K562 (cell line): Measurements from ENCODE around the gene SYNPO2.

ENCODE experiments used
- CBFB ChIP-seq: sonication (generic); formaldehyde crosslinking; IDR thresholded peaks from 2 replicates; pipeline ENCODE4 v1.4.0; 2020; ENCODE audit warnings: mild to moderate bottlenecking, missing genetic modification reagents
- CREM ChIP-seq: IDR thresholded peaks from 2 replicates; pipeline ENCODE4 v1.6.1; 2014; ENCODE audit warnings: antibody characterized with exemption, low read depth
- ELF1 ChIP-seq: fragments of 200-800 bp; sonication (Bioruptor generic); IDR thresholded peaks from 2 replicates; pipeline ENCODE4 v1.6.1; 2016; ENCODE audit warnings: missing genetic modification characterization, missing compliant biosample characterization
- JUN ChIP-seq, 2 experiments: sonication (generic) in 1 of 2; formaldehyde crosslinking in 1 of 2; IDR thresholded peaks; 2 replicates each; pipeline versions ENCODE4 v1.6.1 to v1.8.0; 2012 to 2022; ENCODE audit warnings: borderline replicate concordance in 2 of 2, mild to moderate bottlenecking in 2 of 2, improper control_type of control experiment in 1 of 2, low read depth in 1 of 2, low read length in 1 of 2, missing genetic modification reagents in 1 of 2
- LCOR ChIP-seq: sonication (generic); formaldehyde crosslinking; IDR thresholded peaks from 2 replicates; pipeline ENCODE4 v1.8.0; 2022; ENCODE audit warnings: mild to moderate bottlenecking, missing genetic modification reagents
- PHB2 ChIP-seq: fragments of 450-650 bp; IDR thresholded peaks from 2 replicates; pipeline ENCODE4 v1.6.1; 2017; ENCODE audit warnings: low read depth
- RHOXF2B ChIP-seq: fragments of 250-450 bp; sonication (Bioruptor Pico); conservative IDR thresholded peaks from 2 replicates; pipeline ENCODE4 v1.5.1; 2021
- ZNF263 ChIP-seq: sonication (generic); formaldehyde crosslinking; IDR thresholded peaks from 2 replicates; pipeline ENCODE4 v1.8.0; 2022; ENCODE audit warnings: mild to moderate bottlenecking, missing genetic modification reagents, borderline replicate concordance
- TF ChIP-seq, protein P1 (sequence below): fragments of 450-650 bp; formaldehyde crosslinking; IDR thresholded peaks from 2 replicates; pipeline ENCODE4 v1.4.0; 2022; ENCODE audit warnings: mild to moderate bottlenecking, moderate library complexity
- TF ChIP-seq, protein P2 (sequence below): IDR thresholded peaks from 3 replicates; pipeline ENCODE4 v1.6.1; 2011; ENCODE audit warnings: borderline replicate concordance, mild to moderate bottlenecking, moderate library complexity; ENCODE audit not compliant: insufficient read length; ENCODE audit errors: extremely low read depth

DNA sequence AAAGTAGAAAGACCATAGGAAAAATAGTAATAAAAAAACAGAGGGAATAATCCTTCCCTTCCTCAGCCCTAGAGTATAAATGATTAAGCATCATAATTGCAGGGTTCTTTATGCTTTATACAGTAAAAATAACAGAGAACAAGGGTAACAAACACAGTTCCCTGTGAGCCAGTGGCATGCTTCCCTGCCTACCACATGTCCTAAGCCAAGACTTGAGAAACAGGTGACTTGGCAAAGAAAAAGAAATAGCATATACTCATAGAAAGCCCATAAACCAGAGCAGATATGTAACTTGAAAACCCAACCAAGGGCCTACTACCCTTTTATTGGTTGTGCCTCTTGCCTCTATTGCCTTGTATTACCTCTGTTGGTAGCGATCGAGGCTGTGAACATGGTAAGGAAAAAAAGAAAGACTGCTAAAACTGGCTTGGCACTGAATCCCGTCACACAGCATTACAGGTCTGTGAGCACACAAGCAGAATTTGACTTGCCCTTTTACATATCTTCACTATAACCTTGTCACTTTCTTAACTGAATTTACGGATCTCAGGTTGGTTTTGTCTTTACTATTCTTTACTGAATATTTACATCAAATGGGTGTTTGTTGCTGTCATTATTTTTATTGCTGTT lies 216.1 kb downstream of the SYNPO2 start:
- TF ChIP-seq, protein P1, sequence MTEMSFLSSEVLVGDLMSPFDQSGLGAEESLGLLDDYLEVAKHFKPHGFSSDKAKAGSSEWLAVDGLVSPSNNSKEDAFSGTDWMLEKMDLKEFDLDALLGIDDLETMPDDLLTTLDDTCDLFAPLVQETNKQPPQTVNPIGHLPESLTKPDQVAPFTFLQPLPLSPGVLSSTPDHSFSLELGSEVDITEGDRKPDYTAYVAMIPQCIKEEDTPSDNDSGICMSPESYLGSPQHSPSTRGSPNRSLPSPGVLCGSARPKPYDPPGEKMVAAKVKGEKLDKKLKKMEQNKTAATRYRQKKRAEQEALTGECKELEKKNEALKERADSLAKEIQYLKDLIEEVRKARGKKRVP (CRISPR knock-in tag) = no peak
- TF ChIP-seq JUN (IDR thresholded peaks at IDR 0.05; ENCODE audit: borderline replicate concordance, low read depth, low read length) (no peak), JUN (CRISPR knock-in tag; IDR thresholded peaks at IDR 0.05; ENCODE audit: borderline replicate concordance) (no peak), ZNF263 (CRISPR knock-in tag) (no peak), RHOXF2B (no peak), CBFB (CRISPR knock-in tag) (no peak), ELF1 (tag) (no peak), LCOR (CRISPR knock-in tag) (no peak), PHB2 (no peak), CREM (no peak)
- TF ChIP-seq, protein P2, sequence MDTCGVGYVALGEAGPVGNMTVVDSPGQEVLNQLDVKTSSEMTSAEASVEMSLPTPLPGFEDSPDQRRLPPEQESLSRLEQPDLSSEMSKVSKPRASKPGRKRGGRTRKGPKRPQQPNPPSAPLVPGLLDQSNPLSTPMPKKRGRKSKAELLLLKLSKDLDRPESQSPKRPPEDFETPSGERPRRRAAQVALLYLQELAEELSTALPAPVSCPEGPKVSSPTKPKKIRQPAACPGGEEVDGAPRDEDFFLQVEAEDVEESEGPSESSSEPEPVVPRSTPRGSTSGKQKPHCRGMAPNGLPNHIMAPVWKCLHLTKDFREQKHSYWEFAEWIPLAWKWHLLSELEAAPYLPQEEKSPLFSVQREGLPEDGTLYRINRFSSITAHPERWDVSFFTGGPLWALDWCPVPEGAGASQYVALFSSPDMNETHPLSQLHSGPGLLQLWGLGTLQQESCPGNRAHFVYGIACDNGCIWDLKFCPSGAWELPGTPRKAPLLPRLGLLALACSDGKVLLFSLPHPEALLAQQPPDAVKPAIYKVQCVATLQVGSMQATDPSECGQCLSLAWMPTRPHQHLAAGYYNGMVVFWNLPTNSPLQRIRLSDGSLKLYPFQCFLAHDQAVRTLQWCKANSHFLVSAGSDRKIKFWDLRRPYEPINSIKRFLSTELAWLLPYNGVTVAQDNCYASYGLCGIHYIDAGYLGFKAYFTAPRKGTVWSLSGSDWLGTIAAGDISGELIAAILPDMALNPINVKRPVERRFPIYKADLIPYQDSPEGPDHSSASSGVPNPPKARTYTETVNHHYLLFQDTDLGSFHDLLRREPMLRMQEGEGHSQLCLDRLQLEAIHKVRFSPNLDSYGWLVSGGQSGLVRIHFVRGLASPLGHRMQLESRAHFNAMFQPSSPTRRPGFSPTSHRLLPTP = no peak
